OCI-LY3 (cell line): ENCODE data around the gene TRNP1.

ENCODE experiments used
- H2AFZ ChIP-seq: fragments of 200-600, 300-600 bp; shearing (Covaris generic); 2 replicates; pipeline ENCODE4 v1.6.0; 2014; ENCODE audit warnings: antibody characterized with exemption, low read depth, low read length
- H3K27ac ChIP-seq: fragments of 200-600, 300-600 bp; sonication (generic); 2 replicates; pipeline ENCODE4 v1.5.1; 2014; ENCODE audit warnings: mild to moderate bottlenecking, low read length, moderate library complexity, mixed read lengths
- H3K27me3 ChIP-seq: fragments of 200-600, 300-600 bp; sonication (generic); 2 replicates; pipeline ENCODE4 v1.6.1; 2014; ENCODE audit warnings: low read depth, low read length, mixed read lengths
- H3K36me3 ChIP-seq: fragments of 200-600, 300-600 bp; sonication (generic); replicated peaks from 2 replicates; pipeline ENCODE3; 2014; ENCODE audit warnings: low read depth, low read length, mixed read lengths
- H3K4me1 ChIP-seq: fragments of 300-600, 200-600 bp; sonication (generic); 2 replicates; pipeline ENCODE4 v1.6.1; 2014; ENCODE audit warnings: low read length, mixed read lengths
- H3K4me2 ChIP-seq: fragments of 200-600, 300-600 bp; sonication (generic); 2 replicates; pipeline ENCODE4 v1.6.1; 2014; ENCODE audit warnings: low read length, mixed read lengths
- H3K4me3 ChIP-seq: fragments of 300-600, 200-600 bp; sonication (generic); 2 replicates; pipeline ENCODE4 v1.5.1; 2014; ENCODE audit warnings: antibody characterized with exemption, mild to moderate bottlenecking, low read length, moderate library complexity
- H3K79me2 ChIP-seq: fragments of 300-600, 200-600 bp; shearing (Covaris generic); 2 replicates; pipeline ENCODE4 v1.6.1; 2014; ENCODE audit warnings: mild to moderate bottlenecking, low read length, mixed read lengths
- H3K9ac ChIP-seq: fragments of 300-600, 200-600 bp; shearing (Covaris generic); 2 replicates; pipeline ENCODE4 v1.6.0; 2014; ENCODE audit warnings: mild to moderate bottlenecking, low read length, moderate library complexity
- H3K9me3 ChIP-seq: fragments of 200-600, 300-600 bp; shearing (Covaris generic); 2 replicates; pipeline ENCODE4 v1.6.1; 2014; ENCODE audit warnings: low read length, mixed read lengths; ENCODE audit not compliant: insufficient read depth
- H4K20me1 ChIP-seq: fragments of 200-600, 300-600 bp; sonication (generic); 2 replicates; pipeline ENCODE4 v1.6.1; 2016; ENCODE audit warnings: low read length, mixed read lengths; ENCODE audit not compliant: insufficient read depth
- EZH2phosphoT487 ChIP-seq: fragments of 200-600 bp; shearing (Covaris generic); IDR thresholded peaks from 2 replicates; pipeline ENCODE4 v1.6.1; 2018; ENCODE audit warnings: antibody characterized with exemption, mixed run types, low read depth
- TF ChIP-seq, protein P1 (sequence below): fragments of 200-600, 300-600 bp; sonication (generic); IDR thresholded peaks from 2 replicates; pipeline ENCODE4 v1.5.1; 2014; ENCODE audit warnings: antibody characterized with exemption, low read length, low read depth

The TRNP1 gene

DNA sequence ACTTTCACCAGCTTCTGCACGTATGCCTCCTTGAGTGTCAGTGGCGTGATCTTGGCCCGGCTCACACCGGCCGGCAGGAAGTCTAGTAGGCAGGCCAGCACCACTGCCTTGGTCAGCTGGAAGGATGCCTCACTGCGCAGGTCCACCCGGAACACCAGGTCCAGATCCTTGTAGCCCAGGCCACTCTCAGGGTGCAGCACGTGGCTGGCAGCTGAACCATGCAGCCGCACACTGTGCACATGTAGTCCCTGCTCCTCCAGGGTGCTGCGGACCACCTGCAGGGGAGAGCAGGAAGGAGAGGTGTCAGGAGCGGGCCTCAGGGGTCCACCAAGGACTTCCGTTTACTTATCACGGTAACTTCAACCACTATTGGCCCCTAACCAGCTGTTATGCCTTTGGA is 13.2 kb downstream of the TRNP1 start:
- Histone ChIP-seq H2AFZ (no peak overlapping the region), H3K36me3 (no peaks in the 10 kb centered on the region), H3K27me3 (no peaks in the 10 kb centered on the region), H3K9me3 (no peaks in the 10 kb centered on the region), H4K20me1 (no peaks in the 10 kb centered on the region), H3K27ac (no peak overlapping the region), H3K4me1 (peaks cover 7% of the 10 kb centered on the region), H3K4me2 (no peak overlapping the region), H3K9ac (no peak overlapping the region), H3K4me3 (no peak overlapping the region), H3K79me2 (no peaks in the 10 kb centered on the region)
- no peak for TF ChIP-seq EZH2phosphoT487
- TF ChIP-seq, protein P1, sequence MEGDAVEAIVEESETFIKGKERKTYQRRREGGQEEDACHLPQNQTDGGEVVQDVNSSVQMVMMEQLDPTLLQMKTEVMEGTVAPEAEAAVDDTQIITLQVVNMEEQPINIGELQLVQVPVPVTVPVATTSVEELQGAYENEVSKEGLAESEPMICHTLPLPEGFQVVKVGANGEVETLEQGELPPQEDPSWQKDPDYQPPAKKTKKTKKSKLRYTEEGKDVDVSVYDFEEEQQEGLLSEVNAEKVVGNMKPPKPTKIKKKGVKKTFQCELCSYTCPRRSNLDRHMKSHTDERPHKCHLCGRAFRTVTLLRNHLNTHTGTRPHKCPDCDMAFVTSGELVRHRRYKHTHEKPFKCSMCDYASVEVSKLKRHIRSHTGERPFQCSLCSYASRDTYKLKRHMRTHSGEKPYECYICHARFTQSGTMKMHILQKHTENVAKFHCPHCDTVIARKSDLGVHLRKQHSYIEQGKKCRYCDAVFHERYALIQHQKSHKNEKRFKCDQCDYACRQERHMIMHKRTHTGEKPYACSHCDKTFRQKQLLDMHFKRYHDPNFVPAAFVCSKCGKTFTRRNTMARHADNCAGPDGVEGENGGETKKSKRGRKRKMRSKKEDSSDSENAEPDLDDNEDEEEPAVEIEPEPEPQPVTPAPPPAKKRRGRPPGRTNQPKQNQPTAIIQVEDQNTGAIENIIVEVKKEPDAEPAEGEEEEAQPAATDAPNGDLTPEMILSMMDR, result no peak

- Histone ChIP-seq H3K27ac (no peak overlapping the region), H3K4me2 (no peak overlapping the region), H3K27me3 (no peaks in the 10 kb centered on the region), H3K9ac (no peak overlapping the region), H4K20me1 (no peaks in the 10 kb centered on the region), H3K4me1 (no peaks in the 10 kb centered on the region), H3K9me3 (no peaks in the 10 kb centered on the region), H3K36me3 (no peaks in the 10 kb centered on the region), H3K4me3 (no peak overlapping the region), H3K79me2 (no peaks in the 10 kb centered on the region), H2AFZ (no peak overlapping the region)
- TF ChIP-seq EZH2phosphoT487, result no peak
- TF ChIP-seq, protein P1, result no peak
Observed at GRCh38 chr1:27007909-27008582, 14.6 kb downstream of the TRNP1 start.

DNA sequence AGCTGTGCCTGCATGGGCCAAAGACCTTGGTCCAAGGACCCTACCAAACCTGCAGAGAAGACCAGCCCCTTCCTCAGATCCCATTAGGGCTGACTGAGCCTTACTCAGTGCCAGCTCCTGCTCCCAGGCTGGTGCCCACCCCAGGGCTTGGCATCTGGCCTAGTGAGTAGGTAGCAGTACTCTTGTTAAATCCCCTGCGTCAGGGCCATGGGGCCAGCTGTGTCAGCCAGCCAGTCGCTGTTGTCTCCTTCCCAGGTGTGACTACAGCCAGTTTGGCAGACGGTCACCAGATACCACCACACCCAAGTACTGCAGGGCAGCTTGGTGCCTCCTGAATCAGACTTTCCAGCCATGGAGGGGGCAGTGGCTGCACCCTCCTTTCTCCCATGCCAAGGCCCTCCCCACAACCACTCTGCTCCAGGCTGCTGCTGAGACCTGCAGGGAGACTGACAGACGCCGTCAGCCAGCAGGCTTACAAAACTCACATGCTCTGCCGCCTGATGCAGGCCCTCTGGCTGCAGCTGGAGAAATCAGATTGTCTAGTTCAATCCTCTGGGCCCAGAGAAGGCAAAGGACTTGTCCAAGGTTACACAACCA is 16.2 kb downstream of the TRNP1 start:
- H3K9ac ChIP-seq, result no peak overlapping the region
- H3K27ac ChIP-seq, result no peak overlapping the region

More for the DNA sequence above, 16.2 kb downstream of the TRNP1 start:
- no peak overlapping the region for H3K4me3 ChIP-seq
- H3K9me3 ChIP-seq, result no peaks in the 10 kb centered on the region
- no peaks in the 10 kb centered on the region for H3K4me1 ChIP-seq
- H4K20me1 ChIP-seq, result no peaks in the 10 kb centered on the region
- H3K79me2 ChIP-seq, result no peaks in the 10 kb centered on the region
- TF ChIP-seq EZH2phosphoT487, result no peak
- TF ChIP-seq, protein P1, result no peak
- H2AFZ ChIP-seq, result no peak overlapping the region
- H3K4me2 ChIP-seq, result no peak overlapping the region
- H3K27me3 ChIP-seq, result no peaks in the 10 kb centered on the region
- H3K36me3 ChIP-seq, result no peaks in the 10 kb centered on the region
